Activated T-cell treated with anti-CD3 and anti-CD28 coated beads, Interleukin-2, amount 50 U/mL, for 24 hours (primary cell): ENCODE measurements around the gene PTPRM.

Experiments used
- DNase-seq: peaks from one replicate; pipeline ENCODE4 v3.0.0-alpha.2; 2020
- H3K27ac Mint-ChIP-seq: 2 replicates; pipeline ENCODE4 v1.8.0; 2020; ENCODE audit warnings: mild to moderate bottlenecking, mixed read lengths
- H3K27me3 Mint-ChIP-seq: 2 replicates; pipeline ENCODE4 v1.8.0; 2020; ENCODE audit warnings: mixed read lengths
- H3K36me3 Mint-ChIP-seq: 2 replicates; pipeline ENCODE4 v1.8.0; 2020; ENCODE audit warnings: low read depth, mixed read lengths
- H3K4me1 Mint-ChIP-seq: 2 replicates; pipeline ENCODE4 v1.8.0; 2020; ENCODE audit warnings: low read depth, mixed read lengths
- H3K4me3 Mint-ChIP-seq: 2 replicates; pipeline ENCODE4 v1.8.0; 2020; ENCODE audit warnings: mild to moderate bottlenecking, moderate library complexity, mixed read lengths
- H3K9me3 Mint-ChIP-seq: 2 replicates; pipeline ENCODE4 v1.8.0; 2020; ENCODE audit warnings: mixed read lengths

The PTPRM gene

DNA sequence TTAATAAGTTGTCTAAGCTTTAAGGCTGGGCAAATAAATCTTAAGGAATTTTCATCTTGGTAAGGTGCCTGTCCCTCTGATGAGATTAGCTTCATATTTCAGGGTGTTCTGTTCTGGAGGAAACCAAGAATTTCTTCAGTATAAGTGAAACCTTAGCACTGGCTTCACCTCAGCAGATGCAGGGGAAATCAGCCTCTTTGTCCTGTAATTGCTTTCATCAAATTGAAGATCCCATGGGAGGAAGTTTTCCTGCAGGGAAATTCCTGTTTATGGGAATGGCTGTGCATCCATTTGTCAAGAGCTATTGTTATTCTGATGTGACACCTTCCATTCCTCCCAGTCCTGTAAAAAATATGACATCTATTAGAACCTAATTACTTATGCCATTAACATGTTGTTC lies 174.5 kb downstream of the PTPRM start:
- DNase-seq: no peak
- Mint-ChIP-seq H3K4me3 (no peak overlapping the region), H3K27me3 (no peaks in the 10 kb centered on the region), H3K36me3 (no peaks in the 10 kb centered on the region), H3K27ac (no peak overlapping the region), H3K9me3 (peaks cover 4% of the 10 kb centered on the region), H3K4me1 (no peaks in the 10 kb centered on the region)

DNA sequence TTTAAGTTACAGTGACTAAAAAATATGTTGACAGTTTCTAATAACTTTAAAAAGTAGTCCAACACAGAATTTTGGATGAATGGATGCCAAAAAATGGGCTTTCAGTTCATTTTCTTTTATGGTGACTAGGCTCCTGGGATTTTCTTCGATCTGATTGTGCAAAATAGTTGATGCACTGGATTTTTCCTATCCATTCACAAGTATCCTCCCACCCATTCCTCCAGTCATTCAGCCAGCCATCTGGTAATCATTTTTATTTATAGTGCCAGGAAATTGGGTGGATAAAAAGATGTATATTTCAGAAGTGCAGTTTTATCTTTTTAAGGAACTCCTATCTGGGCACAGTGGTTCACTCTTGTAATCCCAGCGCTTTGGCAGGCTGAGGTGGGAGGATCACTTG lies 175.1 kb downstream of the PTPRM start:
- Mint-ChIP-seq H3K4me1 (no peaks in the 10 kb centered on the region), H3K27me3 (no peaks in the 10 kb centered on the region)

DNA sequence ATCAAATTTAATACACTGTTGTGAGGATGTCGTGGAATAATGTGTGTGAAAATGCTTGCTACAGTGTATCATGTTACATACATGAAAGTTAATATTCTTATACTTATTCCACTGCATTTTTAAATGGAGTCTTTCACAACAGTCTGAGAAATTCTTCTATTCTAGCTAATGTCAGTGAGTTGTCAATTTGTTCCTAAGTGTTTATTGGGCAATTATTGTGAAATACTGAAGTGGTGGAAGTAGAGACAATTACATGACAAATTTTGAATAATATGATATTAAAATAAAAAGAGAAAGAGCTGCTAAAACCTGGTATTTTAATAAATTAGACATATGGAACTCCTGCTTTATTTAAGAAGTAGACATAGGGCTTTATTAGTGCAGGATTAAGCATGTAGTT lies 176.1 kb downstream of the PTPRM start:
- Mint-ChIP-seq H3K4me3 (no peak overlapping the region), H3K4me1 (no peaks in the 10 kb centered on the region), H3K9me3 (peaks cover 4% of the 10 kb centered on the region), H3K36me3 (no peaks in the 10 kb centered on the region), H3K27me3 (no peaks in the 10 kb centered on the region), H3K27ac (no peak overlapping the region)
- no peak for DNase-seq

More for the DNA sequence above, 175.1 kb downstream of the PTPRM start:
- H3K27ac Mint-ChIP-seq: no peak overlapping the region
- no peak for DNase-seq
- no peaks in the 10 kb centered on the region for H3K36me3 Mint-ChIP-seq
- peaks cover 4% of the 10 kb centered on the region for H3K9me3 Mint-ChIP-seq
- H3K4me3 Mint-ChIP-seq: no peak overlapping the region

DNA sequence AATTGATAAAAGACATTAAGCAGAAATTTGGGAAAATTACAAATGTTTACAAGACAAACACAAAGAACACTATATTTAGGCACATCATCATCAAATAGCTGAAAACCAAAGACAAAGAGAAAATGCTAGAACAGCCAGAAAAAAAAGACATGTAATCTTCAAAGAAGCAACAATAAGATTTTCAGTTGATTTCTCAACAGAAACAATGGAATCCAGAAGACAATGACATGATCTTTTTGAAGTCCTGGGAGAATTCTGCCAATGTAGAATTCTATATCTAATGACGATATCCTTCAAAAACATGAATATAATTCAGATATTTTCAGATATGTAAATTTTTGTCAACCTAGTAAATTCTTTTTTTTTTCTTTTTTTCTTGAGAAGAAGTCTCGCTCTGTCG lies 179.0 kb downstream of the PTPRM start:
- Mint-ChIP-seq H3K36me3 (no peaks in the 10 kb centered on the region), H3K9me3 (peaks cover 7% of the 10 kb centered on the region)

DNA sequence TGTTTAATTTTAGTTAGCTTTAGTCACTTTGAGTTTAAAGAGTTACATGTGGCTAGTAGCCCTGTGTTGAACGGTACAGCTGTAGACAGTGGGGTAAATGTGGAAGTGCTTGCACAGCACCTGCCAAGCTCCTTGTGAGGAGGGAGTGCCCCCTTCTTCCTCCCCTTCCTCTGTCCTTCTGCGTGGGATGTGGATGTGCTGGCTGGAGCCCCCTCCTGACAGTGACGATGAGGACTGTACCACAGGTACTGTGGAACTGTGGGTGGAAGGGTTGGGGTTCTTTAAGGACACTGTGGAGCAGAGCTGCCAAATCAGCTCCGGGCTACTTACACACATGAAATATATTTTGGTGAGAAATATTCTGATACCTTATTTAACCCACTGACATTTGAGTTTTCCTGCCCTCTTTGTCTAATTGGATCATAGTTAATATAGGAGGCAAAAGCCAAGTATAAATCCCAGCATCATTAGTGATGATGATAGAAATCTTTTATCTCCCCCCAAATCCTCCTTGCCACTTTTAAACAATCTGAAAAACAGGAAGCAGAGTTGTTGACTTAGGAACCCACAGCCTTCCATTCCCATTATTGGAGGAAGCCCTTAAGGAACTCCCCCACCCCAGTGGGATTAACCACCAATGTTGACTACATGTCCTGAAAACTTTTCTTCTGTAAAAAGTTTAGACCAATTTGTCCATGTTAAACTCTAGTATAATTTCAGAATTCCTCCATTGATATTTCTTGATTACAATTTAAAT lies 181.3 kb downstream of the PTPRM start:
- no peak overlapping the region for H3K27ac Mint-ChIP-seq
- no peak overlapping the region for H3K4me3 Mint-ChIP-seq
- no peaks in the 10 kb centered on the region for H3K36me3 Mint-ChIP-seq
- no peaks in the 10 kb centered on the region for H3K27me3 Mint-ChIP-seq
- no peaks in the 10 kb centered on the region for H3K4me1 Mint-ChIP-seq
- DNase-seq: no peak
- H3K9me3 Mint-ChIP-seq: peaks cover 7% of the 10 kb centered on the region

More for the DNA sequence above, 179.0 kb downstream of the PTPRM start:
- Mint-ChIP-seq H3K27ac (no peak overlapping the region), H3K27me3 (no peaks in the 10 kb centered on the region), H3K4me3 (no peak overlapping the region), H3K4me1 (no peaks in the 10 kb centered on the region)
- no peak for DNase-seq

DNA sequence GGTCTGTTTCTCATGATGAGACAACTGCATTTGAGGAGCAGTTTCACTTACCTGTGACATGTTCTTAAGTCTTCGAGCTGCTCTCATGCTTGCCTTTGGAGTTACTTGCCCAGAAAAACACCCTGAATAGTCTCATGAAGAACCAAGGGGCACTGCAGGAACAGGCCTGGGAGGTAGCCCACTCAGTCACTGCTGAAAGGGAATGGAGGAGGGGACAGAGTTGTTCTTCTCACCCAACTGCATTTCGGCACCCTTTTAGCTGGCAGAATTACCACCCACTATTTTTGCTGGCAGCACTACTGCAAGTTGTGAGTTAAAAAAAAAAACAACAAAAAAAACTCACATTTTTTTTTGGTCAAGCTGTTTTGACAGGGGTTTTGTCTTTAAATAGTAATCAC lies 181.9 kb downstream of the PTPRM start:
- Mint-ChIP-seq H3K36me3 (no peaks in the 10 kb centered on the region), H3K27me3 (no peaks in the 10 kb centered on the region), H3K4me1 (no peaks in the 10 kb centered on the region), H3K27ac (no peak overlapping the region), H3K4me3 (no peak overlapping the region), H3K9me3 (peaks cover 7% of the 10 kb centered on the region)
- no peak for DNase-seq

DNA sequence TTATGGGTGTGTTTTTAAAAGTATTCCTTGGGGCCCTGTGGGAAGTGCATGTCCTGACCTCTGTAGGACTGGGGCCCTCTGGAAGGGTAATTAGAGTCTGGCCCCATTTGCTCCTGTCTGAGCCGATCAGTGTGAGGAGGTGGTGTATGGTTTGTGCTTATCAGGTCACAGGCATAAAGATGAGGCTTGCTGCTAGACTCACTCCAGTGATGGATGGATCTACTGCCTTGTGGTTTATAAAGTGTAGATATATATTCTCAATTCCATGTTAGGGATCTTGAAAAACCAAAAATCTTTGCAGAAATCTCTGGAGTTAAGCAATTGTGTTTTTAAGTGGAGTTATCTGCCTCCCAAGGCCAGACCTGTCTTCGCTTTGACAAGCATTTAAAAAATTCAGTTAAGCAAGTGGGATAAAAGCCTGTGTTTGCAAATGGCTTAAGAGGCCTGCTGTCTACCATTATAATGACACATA lies 182.4 kb downstream of the PTPRM start:
- no peak for DNase-seq
- H3K27me3 Mint-ChIP-seq: no peaks in the 10 kb centered on the region
- no peak overlapping the region for H3K27ac Mint-ChIP-seq
- peaks cover 7% of the 10 kb centered on the region for H3K9me3 Mint-ChIP-seq
- no peaks in the 10 kb centered on the region for H3K36me3 Mint-ChIP-seq
- no peak overlapping the region for H3K4me3 Mint-ChIP-seq
- no peaks in the 10 kb centered on the region for H3K4me1 Mint-ChIP-seq

DNA sequence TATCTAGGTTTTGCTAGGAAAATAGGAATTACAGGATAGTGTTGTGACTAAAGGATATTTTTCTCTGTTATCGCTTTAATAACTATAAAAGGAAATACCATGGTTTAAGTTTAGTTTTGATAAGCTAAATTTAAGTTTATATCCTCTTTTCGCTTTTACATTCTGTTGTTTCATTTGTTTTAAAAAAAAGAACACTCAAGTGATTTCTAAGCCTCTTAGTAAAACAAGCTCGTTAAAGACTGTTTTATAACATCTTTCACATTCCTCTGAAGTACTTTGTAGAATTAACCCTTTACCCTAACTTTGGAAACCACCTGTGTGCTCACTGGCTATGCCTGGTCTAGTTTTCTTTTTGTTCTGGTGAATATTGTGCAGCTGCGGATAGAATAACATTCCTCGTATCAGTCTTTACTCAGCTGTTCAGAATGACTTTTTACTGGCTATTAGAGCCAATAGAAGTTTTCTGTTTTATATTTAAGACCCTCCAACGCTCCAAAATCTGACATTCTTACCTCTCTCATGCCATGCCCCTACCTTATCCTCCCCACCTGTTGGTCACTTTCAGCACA lies 183.1 kb downstream of the PTPRM start:
- Mint-ChIP-seq H3K4me1 (no peaks in the 10 kb centered on the region), H3K36me3 (no peaks in the 10 kb centered on the region), H3K27me3 (no peaks in the 10 kb centered on the region), H3K27ac (no peak overlapping the region), H3K4me3 (no peak overlapping the region), H3K9me3 (peaks cover 7% of the 10 kb centered on the region)
- DNase-seq: no peak

DNA sequence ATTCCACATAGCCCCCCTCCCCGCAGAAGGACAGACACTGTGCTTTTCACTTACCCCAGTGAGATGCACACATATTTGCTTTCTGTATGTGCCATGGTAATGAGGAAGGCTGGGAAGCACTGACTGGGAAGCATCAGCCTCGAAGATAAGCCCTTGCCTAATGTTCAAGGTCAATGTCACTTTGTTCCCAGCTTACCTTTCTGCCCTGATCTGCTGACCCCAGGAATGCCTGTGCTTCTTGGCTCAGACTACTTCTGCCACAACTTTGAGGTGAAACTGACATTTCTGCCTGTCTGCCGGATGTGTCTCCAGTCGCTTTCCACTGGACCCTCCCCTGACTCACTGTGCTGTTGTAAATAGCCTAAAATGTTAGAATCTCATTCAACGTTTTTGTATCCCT lies 183.8 kb downstream of the PTPRM start:
- Mint-ChIP-seq H3K27me3 (no peaks in the 10 kb centered on the region), H3K4me1 (no peaks in the 10 kb centered on the region), H3K36me3 (no peaks in the 10 kb centered on the region), H3K9me3 (peaks cover 4% of the 10 kb centered on the region), H3K27ac (no peak overlapping the region), H3K4me3 (no peak overlapping the region)
- no peak for DNase-seq

DNA sequence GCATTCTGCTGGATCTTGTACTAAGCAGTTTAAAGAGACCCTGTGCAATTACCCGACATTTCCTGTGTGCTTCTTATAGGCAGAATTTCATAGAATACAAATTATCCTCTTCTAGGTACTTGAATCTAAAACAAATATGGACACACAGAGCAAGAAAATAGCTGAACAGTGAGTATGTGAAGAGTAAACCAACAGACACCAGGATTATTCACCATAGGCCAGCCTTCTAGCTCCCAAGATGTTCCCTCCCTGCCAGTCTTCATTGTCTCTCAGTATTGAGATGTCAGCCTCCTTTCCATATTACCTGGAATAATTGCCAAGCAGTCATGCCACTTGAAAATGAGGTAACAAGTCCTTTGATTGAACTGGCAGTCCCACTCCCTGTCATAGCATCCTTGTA lies 187.1 kb downstream of the PTPRM start:
- Mint-ChIP-seq H3K4me1 (no peaks in the 10 kb centered on the region), H3K4me3 (no peak overlapping the region), H3K27ac (no peak overlapping the region), H3K27me3 (no peaks in the 10 kb centered on the region), H3K36me3 (no peaks in the 10 kb centered on the region), H3K9me3 (peaks cover 6% of the 10 kb centered on the region)
- DNase-seq: no peak

DNA sequence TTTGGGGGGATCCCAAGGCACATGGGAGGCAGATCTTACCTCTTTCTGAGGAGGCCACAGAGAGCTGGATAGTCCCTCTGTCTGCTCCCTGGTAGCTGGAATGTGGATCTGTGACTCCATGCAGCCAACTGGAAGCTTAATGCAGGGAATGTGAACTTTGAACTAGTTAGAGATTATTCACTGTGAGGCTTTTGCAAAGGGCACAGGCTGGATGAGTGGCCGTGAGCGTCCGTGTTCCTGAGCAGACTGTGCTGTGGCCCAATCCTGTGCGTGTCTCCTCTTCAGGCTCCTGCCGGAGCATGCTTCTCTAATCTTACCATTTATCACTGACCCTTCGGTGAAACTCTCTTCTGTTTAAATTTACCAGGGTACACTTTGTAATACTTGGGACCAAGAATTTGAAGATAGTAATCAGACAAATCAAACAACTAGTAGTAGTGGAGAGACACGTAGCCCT lies 187.6 kb downstream of the PTPRM start:
- H3K27me3 Mint-ChIP-seq: no peaks in the 10 kb centered on the region
- H3K27ac Mint-ChIP-seq: no peak overlapping the region
- H3K4me1 Mint-ChIP-seq: no peaks in the 10 kb centered on the region
- peaks cover 6% of the 10 kb centered on the region for H3K9me3 Mint-ChIP-seq
- DNase-seq: no peak
- H3K4me3 Mint-ChIP-seq: no peak overlapping the region
- no peaks in the 10 kb centered on the region for H3K36me3 Mint-ChIP-seq

DNA sequence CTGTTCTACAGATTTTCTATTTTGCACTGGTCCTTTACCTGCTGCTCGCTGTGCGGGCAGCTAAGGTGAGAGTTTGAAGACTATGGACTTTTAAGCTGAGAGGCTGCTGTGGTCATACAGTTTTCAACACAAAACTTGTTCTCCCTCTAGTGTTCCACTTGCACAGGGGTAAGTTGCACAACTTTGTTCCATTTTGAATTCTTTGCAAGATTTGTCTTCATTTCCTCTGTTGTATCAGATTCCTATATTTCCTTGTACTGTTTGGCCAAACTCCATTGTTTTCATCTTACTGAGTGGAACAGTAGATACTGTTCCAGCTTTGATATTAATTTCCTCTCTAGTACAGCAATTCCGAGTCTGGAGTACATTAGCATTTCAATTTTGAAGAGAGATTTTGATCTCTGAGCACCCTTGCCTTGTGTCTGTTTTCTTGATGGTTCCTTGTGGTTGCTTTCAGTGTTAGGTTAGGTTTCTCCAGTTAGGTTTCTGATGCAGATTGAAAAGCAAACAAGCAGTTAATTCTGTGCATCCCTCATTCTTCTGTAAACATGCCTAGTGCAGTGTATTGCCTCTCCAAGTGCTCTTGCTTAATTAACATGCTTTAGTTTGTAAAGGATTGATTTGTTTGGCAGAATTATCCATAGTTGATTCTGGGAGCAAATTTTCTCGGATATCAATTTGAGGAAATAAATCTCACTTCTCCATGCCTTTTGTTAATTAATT lies 188.8 kb downstream of the PTPRM start:
- Mint-ChIP-seq H3K9me3 (peaks cover 4% of the 10 kb centered on the region), H3K4me1 (no peaks in the 10 kb centered on the region), H3K36me3 (no peaks in the 10 kb centered on the region), H3K27me3 (no peaks in the 10 kb centered on the region), H3K27ac (no peak overlapping the region), H3K4me3 (no peak overlapping the region)
- DNase-seq: no peak

DNA sequence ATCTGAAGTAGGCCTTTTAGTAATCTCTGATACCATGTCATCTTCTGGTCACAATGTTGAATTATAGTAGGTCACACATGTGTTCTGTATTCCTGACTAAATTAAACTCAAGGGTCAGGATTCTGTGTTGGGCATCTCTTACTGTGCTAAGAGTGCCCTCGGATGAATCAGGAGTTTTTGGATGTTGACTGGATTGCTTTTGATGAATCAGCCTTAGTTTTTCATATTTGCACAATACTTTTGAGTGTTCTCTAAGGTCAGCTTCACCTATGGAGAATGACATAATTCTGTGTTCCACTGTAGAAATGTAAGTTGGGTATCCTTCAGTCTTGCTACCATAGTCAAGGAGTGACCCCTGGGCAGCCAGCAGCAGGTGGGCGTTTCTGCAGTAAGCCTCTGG lies 190.1 kb downstream of the PTPRM start:
- no peak overlapping the region for H3K27ac Mint-ChIP-seq
- H3K36me3 Mint-ChIP-seq: no peaks in the 10 kb centered on the region
- no peak for DNase-seq
- peaks cover 4% of the 10 kb centered on the region for H3K9me3 Mint-ChIP-seq
- H3K4me1 Mint-ChIP-seq: no peaks in the 10 kb centered on the region
- H3K4me3 Mint-ChIP-seq: no peak overlapping the region
- H3K27me3 Mint-ChIP-seq: no peaks in the 10 kb centered on the region

DNA sequence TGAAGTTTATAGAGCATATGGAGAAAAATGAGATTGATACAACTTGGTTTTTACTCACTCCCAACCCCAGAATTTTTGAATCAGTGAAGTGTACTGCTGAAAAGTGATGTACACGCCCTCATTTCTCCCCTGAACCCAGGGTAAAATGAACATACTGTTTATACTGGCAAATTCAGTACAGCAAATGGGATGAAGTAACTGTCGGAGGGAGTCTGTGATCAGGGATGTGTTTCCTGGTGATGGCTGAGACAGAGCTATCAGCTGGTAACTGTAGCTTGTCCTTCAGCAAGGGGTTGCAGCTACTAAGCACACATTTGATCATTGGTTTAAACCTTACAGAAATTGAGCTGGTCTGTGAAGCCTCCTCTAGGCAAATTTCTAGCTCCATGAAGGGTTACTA lies 191.6 kb downstream of the PTPRM start:
- no peak for DNase-seq
- H3K9me3 Mint-ChIP-seq: peaks cover 4% of the 10 kb centered on the region
- H3K27ac Mint-ChIP-seq: no peak overlapping the region
- no peaks in the 10 kb centered on the region for H3K36me3 Mint-ChIP-seq
- no peaks in the 10 kb centered on the region for H3K4me1 Mint-ChIP-seq
- no peak overlapping the region for H3K4me3 Mint-ChIP-seq
- H3K27me3 Mint-ChIP-seq: no peaks in the 10 kb centered on the region
